ENCODE data around the gene PERM1. TPM values are rescaled to one million over a fixed set of nuclear protein-coding genes. Genes with fewer than 3 reads are reported as not detected.

PERM1 gene
- total and polyA plus RNA-seq, 4 donors, result 0.42 to 1.5 (median 0.49) TPM

GRCh38 chr1:931380-932172 is 50.3 kb downstream of the PERM1 start:
- Histone ChIP-seq H3K9me3 (ENCODE audit: control insufficient read depth, low read length) (no peaks in the 10 kb centered on the region), H3K4me1 (ENCODE audit: control insufficient read depth in 1 of 2, insufficient read depth in 2 of 2, low read length in 2 of 2) (no peaks in the 10 kb centered on the region), H3K27me3 (ENCODE audit: control insufficient read depth in 1 of 2, insufficient read depth in 2 of 2, low read length in 1 of 2) (no peaks in the 10 kb centered on the region), H3K27ac (ENCODE audit: low read depth in 1 of 2, low read length in 2 of 2) (no peak overlapping the region), H3K36me3 (ENCODE audit: control insufficient read depth in 1 of 2, insufficient read depth in 2 of 2, low read length in 1 of 2) (no peaks in the 10 kb centered on the region), H3K4me3 (ENCODE audit: low read length in 2 of 2) (no peak overlapping the region)
- ATAC-seq (ENCODE audit: low FRiP score) (no peak), DNase-seq (no peak)
- intact Hi-C loops (cut with DNase I), result no loop called here
- WGBS, 2 donors, result 58 to 60% methylated on average over 15 of the region's 15 CpGs

- H3K36me3 ChIP-seq (ENCODE audit: control insufficient read depth in 1 of 2, insufficient read depth in 2 of 2, low read length in 1 of 2), result no peaks in the 10 kb centered on the region
- ATAC-seq (ENCODE audit: low FRiP score), result no peak
- H3K4me1 ChIP-seq (ENCODE audit: control insufficient read depth in 1 of 2, insufficient read depth in 2 of 2, low read length in 2 of 2), result no peaks in the 10 kb centered on the region
- no peaks in the 10 kb centered on the region for H3K27me3 ChIP-seq (ENCODE audit: control insufficient read depth in 1 of 2, insufficient read depth in 2 of 2, low read length in 1 of 2)
- H3K4me3 ChIP-seq (ENCODE audit: low read length in 2 of 2), result no peak overlapping the region
- DNase-seq, result no peak
- intact Hi-C loops (cut with DNase I), result no loop called here
- H3K9me3 ChIP-seq (ENCODE audit: control insufficient read depth, low read length), result no peaks in the 10 kb centered on the region
- H3K27ac ChIP-seq (ENCODE audit: low read depth in 1 of 2, low read length in 2 of 2), result no peak overlapping the region
- 77 to 81% methylated on average over 17 to 18 of the region's 18 CpGs for WGBS, 2 donors
Observed at GRCh38 chr1:930633-931138, 51.2 kb downstream of the PERM1 start.

- Histone ChIP-seq H3K9me3 (ENCODE audit: control insufficient read depth, low read length) (no peaks in the 10 kb centered on the region), H3K4me3 (ENCODE audit: low read length in 2 of 2) (no peak overlapping the region), H3K36me3 (ENCODE audit: control insufficient read depth in 1 of 2, insufficient read depth in 2 of 2, low read length in 1 of 2) (no peaks in the 10 kb centered on the region), H3K4me1 (ENCODE audit: control insufficient read depth in 1 of 2, insufficient read depth in 2 of 2, low read length in 2 of 2) (no peaks in the 10 kb centered on the region), H3K27ac (ENCODE audit: low read depth in 1 of 2, low read length in 2 of 2) (no peak overlapping the region), H3K27me3 (ENCODE audit: control insufficient read depth in 1 of 2, insufficient read depth in 2 of 2, low read length in 1 of 2) (no peaks in the 10 kb centered on the region)
- ATAC-seq (ENCODE audit: low FRiP score) (no peak), DNase-seq (no peak)
- 90 to 91% methylated on average over 38 to 40 of the region's 40 CpGs for WGBS, 2 donors
- intact Hi-C loops (cut with DNase I), result loop anchor here in 1 of 2 donors (10.0 kb wide), 1 partner anchor 75 kb away; the partner anchor contains the start of gene HES4
Observed at GRCh38 chr1:929712-930632, 51.9 kb downstream of the PERM1 start.

- WGBS, 2 donors, result 85 to 87% methylated on average over 40 of the region's 40 CpGs
- H3K27me3 ChIP-seq (ENCODE audit: control insufficient read depth in 1 of 2, insufficient read depth in 2 of 2, low read length in 1 of 2), result no peaks in the 10 kb centered on the region
Observed at GRCh38 chr1:928825-929661, 52.9 kb downstream of the PERM1 start.

GRCh38 chr1:927748-928147 is 54.1 kb downstream of the PERM1 start:
- no peak overlapping the region for H3K4me3 ChIP-seq (ENCODE audit: low read length in 2 of 2)
- H3K4me1 ChIP-seq (ENCODE audit: control insufficient read depth in 1 of 2, insufficient read depth in 2 of 2, low read length in 2 of 2), result no peaks in the 10 kb centered on the region
- no peaks in the 10 kb centered on the region for H3K36me3 ChIP-seq (ENCODE audit: control insufficient read depth in 1 of 2, insufficient read depth in 2 of 2, low read length in 1 of 2)
- H3K27ac ChIP-seq (ENCODE audit: low read depth in 1 of 2, low read length in 2 of 2), result no peak overlapping the region
- WGBS, 2 donors, result 61 to 67% methylated on average over 10 of the region's 10 CpGs
- no peaks in the 10 kb centered on the region for H3K27me3 ChIP-seq (ENCODE audit: control insufficient read depth in 1 of 2, insufficient read depth in 2 of 2, low read length in 1 of 2)
- intact Hi-C loops (cut with DNase I), result loop anchor here in 1 of 2 donors (10.0 kb wide), 1 partner anchor 77 kb away; the partner anchor contains the start of gene HES4
- DNase-seq, result no peak
- no peaks in the 10 kb centered on the region for H3K9me3 ChIP-seq (ENCODE audit: control insufficient read depth, low read length)
- ATAC-seq (ENCODE audit: low FRiP score), result no peak

More at GRCh38 chr1:928825-929661, 52.9 kb downstream of the PERM1 start:
- Histone ChIP-seq H3K36me3 (ENCODE audit: control insufficient read depth in 1 of 2, insufficient read depth in 2 of 2, low read length in 1 of 2) (no peaks in the 10 kb centered on the region), H3K4me3 (ENCODE audit: low read length in 2 of 2) (no peak overlapping the region), H3K9me3 (ENCODE audit: control insufficient read depth, low read length) (no peaks in the 10 kb centered on the region), H3K27ac (ENCODE audit: low read depth in 1 of 2, low read length in 2 of 2) (no peak overlapping the region), H3K4me1 (ENCODE audit: control insufficient read depth in 1 of 2, insufficient read depth in 2 of 2, low read length in 2 of 2) (no peaks in the 10 kb centered on the region)
- DNase-seq, result no peak
- intact Hi-C loops (cut with DNase I), result loop anchor here in 1 of 2 donors (10.0 kb wide), 1 partner anchor 76 kb away; the partner anchor contains the start of gene HES4
- ATAC-seq (ENCODE audit: low FRiP score), result no peak

- no peaks in the 10 kb centered on the region for H3K4me1 ChIP-seq (ENCODE audit: control insufficient read depth in 1 of 2, insufficient read depth in 2 of 2, low read length in 2 of 2)
- H3K27ac ChIP-seq (ENCODE audit: low read depth in 1 of 2, low read length in 2 of 2), result no peak overlapping the region
- no peaks in the 10 kb centered on the region for H3K36me3 ChIP-seq (ENCODE audit: control insufficient read depth in 1 of 2, insufficient read depth in 2 of 2, low read length in 1 of 2)
- no peak overlapping the region for H3K4me3 ChIP-seq (ENCODE audit: low read length in 2 of 2)
- H3K9me3 ChIP-seq (ENCODE audit: control insufficient read depth, low read length), result no peaks in the 10 kb centered on the region
- intact Hi-C loops (cut with DNase I), result loop anchor here in 1 of 2 donors (10.0 kb wide), 1 partner anchor 78 kb away; the partner anchor contains the start of gene HES4
- ATAC-seq (ENCODE audit: low FRiP score) (no peak), DNase-seq (no peak)
- 76 to 84% methylated on average over 9 of the region's 9 CpGs for WGBS, 2 donors
- no peaks in the 10 kb centered on the region for H3K27me3 ChIP-seq (ENCODE audit: control insufficient read depth in 1 of 2, insufficient read depth in 2 of 2, low read length in 1 of 2)
Observed at GRCh38 chr1:927234-927633, 54.7 kb downstream of the PERM1 start.

- 27 to 31% methylated on average over 59 to 65 of the region's 65 CpGs for WGBS, 2 donors
- peak; percentile 65 for ATAC-seq (ENCODE audit: low FRiP score)
- Histone ChIP-seq H3K4me1 (ENCODE audit: control insufficient read depth in 1 of 2, insufficient read depth in 2 of 2, low read length in 2 of 2) (no peaks in the 10 kb centered on the region), H3K4me3 (ENCODE audit: low read length in 2 of 2) (no peak overlapping the region), H3K27ac (ENCODE audit: low read depth in 1 of 2, low read length in 2 of 2) (no peak overlapping the region), H3K36me3 (ENCODE audit: control insufficient read depth in 1 of 2, insufficient read depth in 2 of 2, low read length in 1 of 2) (no peaks in the 10 kb centered on the region), H3K27me3 (ENCODE audit: control insufficient read depth in 1 of 2, insufficient read depth in 2 of 2, low read length in 1 of 2) (no peaks in the 10 kb centered on the region), H3K9me3 (ENCODE audit: control insufficient read depth, low read length) (no peaks in the 10 kb centered on the region)
- intact Hi-C loops (cut with DNase I), result loop anchor here in 1 of 2 donors (2.0 to 10.0 kb wide), 2 partner anchors 15 to 79 kb away; partner anchors contain the start of gene HES4
- DNase-seq, result peak; percentile 75 to 89
Observed at GRCh38 chr1:925561-926421, 56.1 kb downstream of the PERM1 start.
